Stimulated activated CD8-positive, alpha-beta memory T cell treated with anti-CD3 and anti-CD28 coated beads, Interleukin-4, amount 100 ng/mL, for 24 hours (primary cell): ENCODE data around the gene DIP2C.
"Not testable (repeated sequence)": the region's sequence is repeated elsewhere in the genome, so short reads cannot be mapped to it uniquely, and the experiment has no call there.

Experiments
- DNase-seq: peaks from one replicate; pipeline ENCODE4 v3.0.0-alpha.2; 2020; ENCODE audit warnings: low read depth

Gene DIP2C

DNA sequence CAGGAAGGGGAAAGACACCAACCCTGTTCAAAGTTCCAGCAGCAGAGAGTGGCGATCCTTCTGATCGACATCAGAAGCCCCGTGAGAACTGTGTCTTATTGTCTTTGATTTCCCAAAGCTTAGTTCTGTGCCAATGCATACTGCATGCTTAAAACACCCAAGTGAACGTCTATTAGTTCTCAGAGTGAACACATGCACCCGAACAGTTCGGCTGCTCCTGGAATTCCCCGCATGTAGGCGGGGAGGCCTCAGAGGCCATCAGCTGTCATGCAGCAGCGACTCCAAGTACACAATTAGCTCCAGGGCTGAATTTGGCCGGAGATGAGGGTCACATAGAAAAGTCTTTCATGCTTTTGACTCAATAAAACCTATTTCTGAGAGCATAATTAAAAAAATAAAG lies 277.4 kb downstream of the DIP2C start:
- no peak for DNase-seq

DNA sequence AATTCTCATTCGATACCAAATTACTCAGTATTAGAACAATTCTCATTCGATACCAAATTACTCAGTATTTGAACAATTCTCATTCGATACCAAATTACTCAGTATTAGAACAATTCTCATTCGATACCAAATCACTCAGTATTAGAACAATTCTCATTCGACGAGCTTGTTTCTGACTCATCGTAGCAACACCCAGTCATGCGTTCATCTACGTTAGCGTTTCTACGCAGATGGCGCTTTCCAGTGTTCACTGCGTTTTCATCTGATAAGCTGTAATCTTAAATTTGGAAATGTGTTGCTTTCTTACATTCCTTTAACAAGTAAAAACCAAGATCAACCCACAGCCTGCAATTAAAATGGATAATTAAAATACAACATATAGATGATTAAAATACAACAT lies 277.9 kb downstream of the DIP2C start:
- no peak for DNase-seq

DNA sequence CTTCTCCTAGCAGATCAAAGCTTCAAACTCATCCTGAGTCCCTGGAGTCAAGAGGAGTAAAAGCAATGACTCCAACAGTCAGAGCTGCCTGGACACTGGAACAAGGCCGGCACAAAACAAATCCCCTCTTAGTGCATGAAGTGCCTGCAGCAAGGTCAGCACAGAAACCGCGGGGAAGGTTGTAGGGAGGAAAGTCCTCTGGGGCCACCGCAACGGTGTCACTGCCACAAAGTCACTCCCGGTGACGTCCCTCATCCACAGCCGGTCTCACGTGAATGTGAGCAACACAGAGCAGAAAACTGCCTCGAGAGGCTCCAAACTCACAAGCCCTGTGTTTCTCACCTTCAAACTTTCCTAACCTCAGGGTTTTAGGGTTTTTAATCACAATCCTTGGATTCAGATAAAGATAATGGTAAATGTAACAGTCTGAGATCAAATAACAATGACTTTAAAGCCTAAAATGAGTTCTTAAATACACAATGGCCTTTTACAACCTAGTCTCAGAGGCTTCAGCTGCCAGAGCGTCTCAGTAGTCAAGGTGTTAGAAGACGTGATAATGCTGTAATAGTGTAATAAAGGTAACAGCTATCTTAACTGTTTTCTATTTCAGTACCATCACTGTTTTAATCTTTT lies 279.9 kb downstream of the DIP2C start:
- DNase-seq, result no peak

DNA sequence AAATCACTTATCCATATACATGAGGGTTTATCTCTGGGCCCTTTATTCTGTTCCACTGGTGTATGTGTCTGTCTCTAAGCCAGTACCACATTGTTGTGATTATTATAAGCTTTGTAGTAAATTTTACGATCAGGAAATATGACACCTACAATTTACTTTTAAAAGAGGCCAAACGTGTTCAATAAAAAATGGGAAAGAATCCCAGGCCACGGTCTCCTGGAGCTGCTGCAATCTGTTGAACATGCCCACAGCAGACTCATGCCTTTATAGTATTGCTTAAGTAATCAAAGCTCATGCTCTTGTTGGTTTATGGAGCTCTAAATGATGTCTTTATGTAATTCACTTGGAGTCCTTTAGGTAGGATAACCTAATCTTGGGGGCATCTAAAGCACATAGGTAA lies 281.2 kb downstream of the DIP2C start:
- no peak for DNase-seq

DNA sequence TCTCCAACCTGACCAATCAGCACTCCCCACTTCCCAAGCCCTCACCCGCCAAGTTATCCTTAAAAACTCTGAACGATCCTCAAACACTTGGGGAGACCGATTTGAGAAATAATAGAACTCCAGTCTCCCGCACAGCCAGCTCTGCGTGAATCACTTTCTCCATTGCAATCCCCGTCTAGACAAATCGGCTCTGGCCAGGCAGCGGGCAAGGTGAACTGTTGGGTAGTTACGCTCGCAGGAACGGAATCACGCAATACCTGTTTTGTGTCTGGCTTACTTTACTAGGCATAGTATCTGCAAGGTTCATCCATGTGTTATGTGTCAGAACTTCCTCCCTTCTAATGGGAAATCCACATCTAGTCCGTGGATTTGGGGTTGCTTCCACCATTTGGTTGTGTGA lies 282.5 kb downstream of the DIP2C start:
- no peak for DNase-seq

DNA sequence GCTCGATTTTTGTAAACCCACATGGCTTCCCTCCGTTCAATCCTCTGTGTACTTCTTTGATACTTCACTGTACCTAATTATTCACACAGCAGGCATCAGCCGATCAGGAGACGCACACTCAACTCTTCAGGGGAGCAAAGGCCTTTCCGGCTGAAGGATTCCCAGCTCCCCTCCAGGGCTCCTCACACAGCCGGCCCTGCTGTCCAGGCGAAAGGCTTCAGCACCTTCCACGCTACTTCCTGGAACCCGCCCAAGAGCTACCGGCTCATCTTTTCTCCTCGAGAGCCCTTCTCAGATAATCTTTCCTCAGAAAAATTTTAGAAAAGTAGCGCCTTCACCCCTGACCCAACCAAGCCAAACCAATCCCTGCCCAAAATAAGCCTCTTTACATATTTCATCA lies 283.8 kb downstream of the DIP2C start:
- DNase-seq, result no peak

DNA sequence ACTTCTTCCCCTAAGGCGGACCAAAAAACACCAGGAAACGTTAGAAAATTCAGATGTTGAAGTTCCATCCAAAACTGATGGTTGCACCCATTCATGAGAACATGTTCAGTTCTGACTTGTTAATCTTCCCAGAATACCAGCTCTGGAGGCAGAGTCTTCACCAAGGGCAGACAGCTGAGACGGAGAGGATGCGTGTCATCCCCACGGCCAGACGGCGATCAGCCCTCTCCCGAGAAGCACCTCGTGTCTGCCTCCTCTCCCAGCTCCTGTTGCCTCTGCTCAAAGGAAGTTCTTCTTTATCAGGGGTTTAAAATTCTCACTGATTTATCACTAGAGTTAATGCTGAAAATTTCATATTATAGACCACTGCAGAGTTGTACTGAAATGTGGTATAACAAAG lies 284.5 kb downstream of the DIP2C start:
- no peak for DNase-seq

DNA sequence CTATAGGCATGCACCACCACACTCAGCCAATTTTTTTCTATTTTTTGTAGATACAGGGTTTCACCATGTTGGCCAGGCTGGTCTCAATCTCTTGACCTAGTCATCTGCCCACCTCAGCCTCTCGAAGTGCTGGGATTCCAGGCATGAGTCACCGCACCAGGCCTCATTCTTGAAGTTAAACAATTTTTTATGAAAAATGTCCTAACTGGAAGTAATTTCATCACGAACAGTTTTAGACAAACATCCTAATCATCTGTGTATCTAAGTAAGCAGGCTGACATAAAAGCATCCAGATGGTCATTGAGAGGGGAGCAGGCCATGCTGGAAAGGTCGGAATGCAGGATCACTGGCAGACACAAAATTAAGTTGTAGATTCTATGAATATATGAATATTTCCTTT lies 285.1 kb downstream of the DIP2C start:
- no peak for DNase-seq

DNA sequence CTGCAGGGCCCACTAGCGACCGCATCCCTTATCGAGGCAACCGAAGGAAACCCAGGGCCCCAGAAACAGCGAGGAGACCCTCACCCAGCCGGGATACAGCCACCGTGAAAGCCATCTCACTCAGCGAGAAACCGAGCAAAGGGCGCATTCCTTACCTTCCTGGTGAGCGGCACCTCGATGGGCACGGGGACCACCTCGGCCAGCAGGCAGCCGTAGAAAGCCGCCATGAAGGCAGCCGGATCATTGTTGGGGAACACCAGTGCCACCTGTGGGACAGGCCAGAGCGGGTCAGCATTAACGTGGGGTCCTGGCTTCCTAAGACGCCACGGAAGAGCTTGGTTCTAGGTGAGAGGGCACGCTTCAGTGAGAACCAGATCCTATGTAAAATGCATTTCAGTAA lies 290.5 kb downstream of the DIP2C start:
- no peak for DNase-seq

DNA sequence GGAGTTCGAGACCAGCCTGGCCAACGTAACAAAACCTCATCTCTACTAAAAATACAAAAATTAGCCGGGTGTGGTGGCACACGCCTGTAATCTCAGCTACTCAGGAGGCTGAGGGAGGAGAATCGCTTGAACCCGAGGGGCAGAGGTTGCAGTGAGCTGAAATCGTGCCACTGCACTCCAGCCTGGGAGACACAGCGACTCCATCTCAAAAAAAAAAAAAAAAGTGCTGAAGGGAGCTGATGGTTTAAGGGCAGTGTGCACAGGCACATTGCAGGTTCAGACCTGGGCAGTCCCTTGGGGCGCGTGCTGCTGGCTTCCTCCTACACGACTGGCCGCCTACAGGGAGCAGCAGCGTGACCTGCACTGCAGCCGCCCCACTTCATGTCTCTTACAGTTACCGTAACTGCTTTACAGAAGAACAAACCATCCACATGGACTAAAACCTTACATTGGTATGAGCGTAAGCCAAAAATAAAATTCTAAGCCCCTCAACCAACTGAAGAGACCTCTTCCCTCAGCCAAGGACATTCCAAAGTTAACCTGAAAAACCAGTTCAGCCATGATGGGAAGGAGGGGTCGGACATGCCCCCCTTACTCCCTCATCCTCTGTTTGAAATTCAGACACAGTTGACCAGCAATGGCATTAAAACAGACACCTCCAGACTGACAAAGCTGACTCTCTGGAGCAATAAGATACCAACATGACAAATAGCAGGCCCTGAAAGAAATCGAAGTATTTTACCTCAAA lies 292.0 kb downstream of the DIP2C start:
- no peak for DNase-seq

DNA sequence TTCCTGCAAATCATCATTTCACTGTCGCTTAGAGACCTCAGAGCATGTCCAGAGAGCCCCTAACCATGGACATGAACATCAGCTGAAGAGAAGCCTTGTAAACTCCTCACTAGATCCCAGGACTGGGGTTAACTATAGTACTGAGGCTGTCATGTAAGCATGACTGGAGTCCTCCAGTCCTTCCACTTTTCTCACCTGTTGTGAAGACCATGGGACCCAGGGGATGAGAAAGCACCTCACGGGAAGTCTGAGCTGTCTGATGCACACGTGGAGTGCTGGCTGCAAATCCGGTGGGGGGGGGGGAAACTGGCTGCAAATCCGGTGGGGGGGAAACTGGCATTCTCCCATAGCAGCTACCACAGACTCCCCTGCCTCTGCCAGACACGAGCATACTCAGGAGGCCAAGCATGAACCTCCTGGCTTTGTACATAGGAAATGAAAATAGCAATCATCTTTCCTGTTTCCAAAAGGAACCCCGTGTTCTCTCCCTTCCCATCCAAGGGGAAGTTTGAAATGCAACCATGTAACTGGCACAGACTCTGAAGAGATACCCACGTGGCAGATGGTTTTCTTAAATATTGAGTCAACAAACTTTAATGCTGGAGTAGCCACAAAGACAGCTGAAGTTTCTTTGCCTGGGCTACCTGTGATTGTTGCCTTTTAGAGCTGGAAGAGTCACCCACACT lies 292.8 kb downstream of the DIP2C start:
- no peak for DNase-seq

DNA sequence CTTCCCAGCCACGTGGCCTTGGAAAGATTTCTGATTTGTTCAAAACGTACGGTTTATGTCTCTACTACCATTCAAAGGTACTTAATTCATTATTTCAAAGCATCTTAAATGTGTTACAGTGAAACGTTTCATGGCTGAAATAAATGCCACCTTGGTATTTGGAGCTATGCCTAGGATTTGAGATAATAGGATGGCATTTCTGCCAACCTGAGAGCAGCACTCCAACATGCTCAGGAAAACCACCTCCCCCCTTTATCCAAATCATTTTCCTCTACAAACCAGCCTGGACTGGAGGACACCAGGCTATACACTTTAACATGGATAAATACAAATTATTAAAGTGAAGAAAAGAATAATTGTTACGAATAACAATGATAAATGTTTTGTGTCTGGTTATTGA lies 293.4 kb downstream of the DIP2C start:
- no peak for DNase-seq

DNA sequence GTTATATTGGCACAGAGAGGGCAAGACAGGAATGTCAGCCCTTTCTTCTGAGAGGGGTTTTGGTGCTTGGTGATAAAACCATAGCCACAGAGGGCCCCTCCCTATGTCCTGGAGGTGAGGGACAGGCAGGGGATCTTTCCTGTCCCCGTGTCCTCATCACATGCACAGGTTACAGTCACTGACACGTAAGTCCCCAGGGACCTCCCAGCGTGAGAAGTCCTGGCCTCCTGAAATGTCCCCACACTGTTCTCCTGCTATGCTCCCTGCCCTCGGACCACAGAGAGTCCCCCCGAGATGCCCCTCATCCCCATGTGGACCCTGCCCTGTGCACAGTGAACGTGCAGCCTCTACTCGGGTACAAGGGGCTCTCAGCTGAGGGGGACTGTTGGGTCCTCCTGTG lies 293.8 kb downstream of the DIP2C start:
- no peak for DNase-seq

DNA sequence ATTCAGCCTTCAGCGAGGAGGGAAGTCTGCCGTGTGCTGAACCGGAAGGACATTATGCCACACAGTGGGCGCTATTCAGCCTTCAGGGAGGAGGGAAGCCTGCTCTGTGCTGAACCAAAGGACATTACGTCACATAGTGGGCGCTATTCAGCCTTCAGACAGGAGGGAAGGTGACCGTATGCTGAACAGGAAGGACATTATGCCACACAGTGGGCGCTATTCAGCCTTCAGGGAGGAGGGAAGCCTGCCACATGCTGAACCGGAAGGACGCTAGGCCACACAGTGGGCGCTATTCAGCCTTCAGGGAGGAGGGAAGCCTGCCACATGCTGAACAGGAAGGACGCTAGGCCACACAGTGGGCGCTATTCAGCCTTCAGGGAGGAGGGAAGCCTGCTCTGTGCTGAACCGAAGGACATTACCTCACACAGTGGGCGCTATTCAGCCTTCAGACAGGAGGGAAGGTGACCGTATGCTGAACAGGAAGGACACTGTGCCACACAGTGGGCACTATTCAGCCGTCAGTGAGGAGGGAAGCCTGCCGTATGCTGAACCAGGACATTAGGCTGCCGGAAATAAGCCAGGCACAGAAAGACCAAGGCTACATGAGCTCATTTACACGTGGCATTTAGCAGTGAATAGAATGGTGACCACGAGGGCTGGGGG lies 294.9 kb downstream of the DIP2C start:
- not testable (repeated sequence) for DNase-seq

DNA sequence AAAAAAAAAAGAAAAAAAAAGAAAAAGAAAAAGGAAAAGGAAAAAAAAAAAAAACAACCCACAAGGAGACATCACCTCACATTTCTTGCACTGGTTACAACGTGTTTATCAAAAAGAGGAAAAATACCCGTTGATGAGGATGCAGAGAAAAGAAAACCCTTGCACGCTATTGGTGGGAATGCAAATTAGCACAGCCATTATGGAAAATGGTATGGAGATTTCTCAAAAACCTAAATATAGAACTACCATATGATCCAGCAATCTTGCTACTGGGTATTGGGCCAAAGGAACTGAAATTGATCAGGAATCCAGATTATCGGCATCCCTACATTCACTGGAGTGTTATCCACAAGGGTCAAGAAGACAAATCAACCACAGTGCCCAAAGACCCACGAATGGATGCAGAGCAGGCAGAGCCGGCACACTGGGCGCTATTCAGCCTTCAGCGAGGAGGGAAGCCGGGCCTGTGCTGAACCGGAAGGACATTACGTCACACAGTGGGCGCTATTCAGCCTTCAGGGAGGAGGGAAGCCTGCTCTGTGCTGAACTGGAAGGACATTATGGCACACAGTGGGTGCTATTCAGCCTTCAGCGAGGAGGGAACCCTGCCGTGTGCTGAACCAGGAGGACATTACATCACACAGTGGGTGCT lies 295.6 kb downstream of the DIP2C start:
- no peak for DNase-seq

DNA sequence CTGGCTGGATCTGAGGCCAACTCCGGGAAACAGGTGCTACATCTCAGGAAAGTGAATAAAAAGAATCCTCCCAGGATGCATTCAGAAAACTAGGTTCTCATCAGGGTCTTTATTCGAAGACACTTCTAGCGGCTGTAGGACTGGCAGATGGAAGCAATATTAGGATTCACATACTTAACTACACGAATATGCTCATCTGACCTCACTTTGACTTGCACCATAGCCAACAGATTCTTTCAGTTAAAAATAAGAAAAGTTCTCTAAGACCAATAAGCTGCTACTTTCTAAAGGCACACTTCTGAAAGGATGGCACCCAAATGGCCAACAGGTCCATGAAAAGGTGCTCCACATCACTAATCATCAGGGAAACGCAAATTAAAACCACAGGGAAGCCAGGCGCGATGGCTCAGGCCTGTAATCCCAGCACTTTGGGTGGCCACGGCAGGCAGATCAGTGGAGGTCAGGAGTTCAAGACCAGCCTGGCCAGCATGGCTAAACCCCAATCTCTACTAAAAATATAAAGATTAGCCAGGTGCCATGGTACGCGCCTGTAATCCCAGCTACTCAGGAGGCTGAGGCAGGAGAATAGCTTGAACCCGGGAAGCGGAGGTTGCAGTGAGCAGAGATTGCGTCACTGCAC lies 296.2 kb downstream of the DIP2C start:
- DNase-seq, result no peak

DNA sequence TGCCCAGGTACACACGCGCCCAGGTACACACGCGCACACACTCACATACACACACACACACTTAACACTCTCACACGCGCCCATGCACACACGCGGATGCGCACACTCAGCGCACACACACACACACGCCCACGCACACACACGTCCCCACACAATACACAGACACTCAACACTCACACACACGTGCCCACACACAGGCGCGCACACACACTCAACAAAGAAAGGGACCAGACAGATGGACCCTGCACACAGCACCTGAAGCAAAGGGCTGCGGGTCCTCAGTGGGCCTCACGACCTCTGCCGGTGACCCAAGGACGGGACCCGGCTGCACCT lies 296.8 kb downstream of the DIP2C start:
- DNase-seq, result no peak

DNA sequence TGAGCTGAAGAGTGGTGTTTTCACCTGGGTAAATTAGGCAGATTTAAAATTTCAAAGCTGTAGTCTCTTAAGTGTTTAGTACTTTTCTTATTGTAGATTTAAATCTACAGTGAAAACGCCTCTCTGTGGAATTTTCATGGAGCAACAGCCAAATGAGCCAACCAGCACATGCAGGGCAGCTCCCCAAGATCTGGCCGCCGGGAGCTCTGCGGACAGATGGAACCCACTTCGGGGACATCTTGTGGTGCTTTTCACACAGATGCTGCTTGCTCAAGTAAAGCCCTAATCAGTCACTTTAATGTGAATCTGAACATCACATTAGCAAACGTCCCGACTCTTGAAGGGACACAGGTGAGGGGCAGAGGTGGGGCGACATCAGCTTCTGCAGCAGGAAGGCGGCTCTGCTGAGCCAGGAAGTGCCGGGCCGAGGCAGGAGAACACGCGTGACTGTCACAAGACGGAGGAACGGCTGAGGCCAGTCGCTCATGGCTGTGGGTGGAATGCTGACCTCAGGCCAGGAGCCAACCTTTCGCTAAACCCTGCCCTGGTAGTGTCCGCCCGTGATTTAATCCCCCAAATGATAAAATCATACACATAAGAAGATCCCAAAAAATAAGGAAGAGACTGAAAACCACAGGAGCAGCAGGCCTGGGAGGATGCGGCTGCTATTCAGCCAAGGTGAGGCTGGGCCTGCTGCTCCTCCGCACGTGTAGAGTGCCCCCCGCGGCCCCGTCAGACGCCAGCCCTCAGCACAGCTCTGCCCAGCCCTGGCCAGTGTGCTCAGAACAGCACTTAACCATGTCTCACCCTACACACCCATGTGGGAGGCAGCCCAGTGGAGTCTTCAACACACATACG lies 297.4 kb downstream of the DIP2C start:
- DNase-seq, result no peak

DNA sequence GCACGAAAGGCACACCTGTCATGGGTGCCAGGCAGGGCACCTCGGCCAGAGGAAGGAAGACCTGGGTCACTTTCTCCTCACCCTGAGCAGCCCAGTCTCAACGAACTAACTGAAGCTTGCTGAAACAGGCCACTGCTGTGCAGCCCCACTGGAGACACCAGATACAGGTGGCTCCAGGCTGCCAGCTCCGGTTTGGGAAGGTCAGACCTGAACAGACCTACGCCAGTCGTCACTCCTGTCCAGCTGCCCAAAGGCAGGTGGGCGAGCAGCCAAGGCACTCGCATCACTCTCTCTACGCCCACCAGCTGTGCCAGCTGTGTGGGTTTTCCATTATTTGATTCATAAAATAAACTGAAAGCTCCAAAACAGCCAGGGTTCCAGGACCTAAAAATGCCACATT lies 298.2 kb downstream of the DIP2C start:
- DNase-seq, result no peak

DNA sequence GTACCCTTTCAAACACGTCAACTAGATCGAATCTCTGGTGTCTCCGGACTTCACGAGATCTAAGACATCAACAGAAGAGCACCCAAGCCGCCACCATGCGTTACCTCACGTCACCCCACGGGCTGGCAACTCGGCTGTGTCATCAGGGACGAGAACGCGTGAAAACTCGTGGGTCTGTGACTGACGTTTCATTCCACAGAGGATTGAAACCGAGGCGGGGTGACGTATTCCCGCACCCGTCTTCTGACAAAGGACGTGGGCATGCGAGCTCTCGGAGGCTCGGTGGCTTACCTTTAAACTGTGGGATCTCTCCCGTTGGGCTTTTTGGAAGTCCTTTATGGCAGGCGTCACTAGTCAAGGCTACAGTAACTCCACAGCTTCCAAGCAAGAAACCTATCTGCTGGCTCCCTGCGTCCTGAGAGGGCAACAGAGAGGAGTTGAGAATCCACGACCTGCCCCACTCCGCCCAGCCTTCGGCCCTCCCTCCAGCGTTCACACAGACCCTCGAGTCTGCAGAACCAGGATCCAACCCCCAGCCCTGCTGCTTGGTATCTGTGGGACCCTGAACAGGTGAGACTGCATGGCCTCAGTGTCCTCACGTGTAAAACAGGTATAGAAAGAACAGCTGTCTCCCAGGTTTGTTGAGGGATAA lies 298.9 kb downstream of the DIP2C start:
- no peak for DNase-seq
